Measurements from ENCODE around the gene CENPH. TPM values are rescaled to one million over a fixed set of nuclear protein-coding genes. Genes with fewer than 3 reads are reported as not detected.

The CENPH gene
- total RNA-seq, 1 donor = 4.7 TPM

DNA sequence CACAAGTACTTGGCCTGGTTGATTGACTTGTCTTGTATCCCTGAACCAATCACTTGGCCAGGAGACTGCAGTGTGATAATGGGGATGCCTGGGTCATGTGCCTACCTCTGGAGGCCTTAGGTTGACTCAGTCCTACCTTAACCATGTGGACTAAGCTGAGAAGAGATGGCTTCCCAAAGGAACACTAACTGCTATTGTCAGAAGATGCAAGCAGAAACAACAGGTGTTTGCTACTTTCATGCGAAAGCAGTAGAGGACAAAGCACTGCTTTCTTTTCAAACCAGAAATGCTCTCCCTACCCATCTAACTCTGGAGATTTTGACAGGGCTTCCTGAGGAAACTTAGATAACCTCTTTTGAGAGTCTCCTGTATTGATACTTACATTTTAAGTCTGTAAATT is 68.2 kb downstream of the CENPH start:
- H3K4me1 ChIP-seq (ENCODE audit: insufficient read depth, low read length) = peaks cover 3% of the 10 kb centered on the region
- no peaks in the 10 kb centered on the region for H3K27me3 ChIP-seq (ENCODE audit: insufficient read depth, low read length)
- TF ChIP-seq, protein P1, sequence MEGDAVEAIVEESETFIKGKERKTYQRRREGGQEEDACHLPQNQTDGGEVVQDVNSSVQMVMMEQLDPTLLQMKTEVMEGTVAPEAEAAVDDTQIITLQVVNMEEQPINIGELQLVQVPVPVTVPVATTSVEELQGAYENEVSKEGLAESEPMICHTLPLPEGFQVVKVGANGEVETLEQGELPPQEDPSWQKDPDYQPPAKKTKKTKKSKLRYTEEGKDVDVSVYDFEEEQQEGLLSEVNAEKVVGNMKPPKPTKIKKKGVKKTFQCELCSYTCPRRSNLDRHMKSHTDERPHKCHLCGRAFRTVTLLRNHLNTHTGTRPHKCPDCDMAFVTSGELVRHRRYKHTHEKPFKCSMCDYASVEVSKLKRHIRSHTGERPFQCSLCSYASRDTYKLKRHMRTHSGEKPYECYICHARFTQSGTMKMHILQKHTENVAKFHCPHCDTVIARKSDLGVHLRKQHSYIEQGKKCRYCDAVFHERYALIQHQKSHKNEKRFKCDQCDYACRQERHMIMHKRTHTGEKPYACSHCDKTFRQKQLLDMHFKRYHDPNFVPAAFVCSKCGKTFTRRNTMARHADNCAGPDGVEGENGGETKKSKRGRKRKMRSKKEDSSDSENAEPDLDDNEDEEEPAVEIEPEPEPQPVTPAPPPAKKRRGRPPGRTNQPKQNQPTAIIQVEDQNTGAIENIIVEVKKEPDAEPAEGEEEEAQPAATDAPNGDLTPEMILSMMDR (IDR thresholded peaks at IDR 0.05; ENCODE audit: extremely low read depth, low read depth, low read length) = no peak
- no peak overlapping the region for H3K4me3 ChIP-seq (ENCODE audit: insufficient read depth, low read length)
- H3K9me3 ChIP-seq (ENCODE audit: low read depth, low read length) = no peaks in the 10 kb centered on the region
- DNase-seq (ENCODE audit: insufficient read length, low spot score, missing footprints) = no peak
- no peak overlapping the region for H2AFZ ChIP-seq (ENCODE audit: low read length)
- H3K79me2 ChIP-seq (ENCODE audit: insufficient read depth, low read length) = peaks cover 24% of the 10 kb centered on the region
- no peak overlapping the region for H3K4me2 ChIP-seq (ENCODE audit: insufficient read depth, low read length)
- no peak overlapping the region for H3K27ac ChIP-seq (ENCODE audit: low read depth, low read length)
- peaks cover 51% of the 10 kb centered on the region for H3K36me3 ChIP-seq (ENCODE audit: insufficient read depth, low read length)
- peaks cover 2% of the 10 kb centered on the region for H4K20me1 ChIP-seq (ENCODE audit: insufficient read depth, low read length)

Small RNA genes within 50 kb of the gene (small RNA-seq; reads per million reads assigned to genes)
- not detected for gene SNORA50D

Other genes starting within 250 kb of the CENPH start
- gene SLC30A5, start 95.6 kb upstream of the CENPH start, total RNA-seq = 42.0 and 47.7 TPM in 2 replicates
- gene CCNB1, start 22.4 kb upstream of the CENPH start, total RNA-seq = 19.2 and 22.4 TPM in 2 replicates
- 41.5 and 44.5 TPM in 2 replicates for gene CDK7, start 45.3 kb downstream of the CENPH start, total RNA-seq
- 6.5 and 8.7 TPM in 2 replicates for gene CCDC125, start 143.2 kb downstream of the CENPH start, total RNA-seq
- gene AK6, start 179.9 kb downstream of the CENPH start, total RNA-seq = 13.6 and 19.9 TPM in 2 replicates
- gene TAF9, start 179.9 kb downstream of the CENPH start, total RNA-seq = 84.7 and 85.2 TPM in 2 replicates
- 26.8 and 30.6 TPM in 2 replicates for gene RAD17, start 180.2 kb downstream of the CENPH start, total RNA-seq
- 7.7 and 9.4 TPM in 2 replicates for gene MARVELD2, start 225.5 kb downstream of the CENPH start, total RNA-seq